Measurements from ENCODE around the gene EPHB2.

EPHB2 gene

DNA sequence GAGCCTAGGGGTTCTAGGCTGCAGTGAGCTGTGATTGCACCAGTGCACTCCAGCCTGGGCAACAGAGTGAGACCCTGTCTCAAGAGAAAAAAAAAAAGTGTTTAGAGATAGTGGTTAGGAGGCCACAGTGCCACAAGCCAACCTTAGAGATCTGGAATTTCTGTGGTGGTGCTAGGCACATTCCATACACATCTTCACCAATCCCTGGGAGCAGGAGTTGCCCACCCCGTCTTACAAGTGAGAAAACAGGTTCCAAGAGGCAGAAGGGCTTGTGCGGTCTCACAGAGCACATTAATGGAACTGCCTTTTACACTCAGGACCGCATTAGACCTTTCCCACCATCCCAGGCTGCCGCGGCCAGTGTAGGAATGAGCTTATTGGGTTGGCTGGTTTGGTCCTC, 93.2 kb downstream of the EPHB2 start:
- DNase-seq (ENCODE audit: low read depth): no peak

GRCh38 chr1:22804406-22804805, 93.8 kb downstream of the EPHB2 start:
- no peak for DNase-seq (ENCODE audit: low read depth)

- no peak for DNase-seq (ENCODE audit: low read depth)
Measured at GRCh38 chr1:22804969-22805671, 94.5 kb downstream of the EPHB2 start.

DNA sequence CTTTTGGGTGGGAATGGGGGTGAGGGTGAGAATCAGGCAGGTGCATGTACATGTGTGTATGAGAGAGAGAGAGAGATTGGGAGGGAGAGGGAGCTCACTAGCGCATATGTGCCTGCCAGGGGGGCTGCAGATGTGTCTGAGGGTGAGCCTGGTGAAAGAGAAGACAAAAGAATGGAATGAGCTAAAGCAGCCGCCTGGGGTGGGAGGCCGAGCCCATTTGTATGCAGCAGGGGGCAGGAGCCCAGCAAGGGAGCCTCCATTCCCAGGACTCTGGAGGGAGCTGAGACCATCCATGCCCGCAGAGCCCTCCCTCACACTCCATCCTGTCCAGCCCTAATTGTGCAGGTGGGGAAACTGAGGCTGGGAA, 95.0 kb downstream of the EPHB2 start:
- no peak for DNase-seq (ENCODE audit: low read depth)

GRCh38 chr1:22806584-22806983, 95.9 kb downstream of the EPHB2 start:
- no peak for DNase-seq (ENCODE audit: low read depth)

GRCh38 chr1:22807340-22807739, 96.7 kb downstream of the EPHB2 start:
- no peak for DNase-seq (ENCODE audit: low read depth)

GRCh38 chr1:22808186-22808675, 97.6 kb downstream of the EPHB2 start:
- no peak for DNase-seq (ENCODE audit: low read depth)

- DNase-seq (ENCODE audit: low read depth): no peak
Measured at GRCh38 chr1:22808676-22809483, 98.2 kb downstream of the EPHB2 start.

- no peak for DNase-seq (ENCODE audit: low read depth)
Measured at GRCh38 chr1:22809783-22810182, 99.1 kb downstream of the EPHB2 start.

- DNase-seq (ENCODE audit: low read depth): no peak
Measured at GRCh38 chr1:22810378-22810777, 99.7 kb downstream of the EPHB2 start.

- DNase-seq (ENCODE audit: low read depth): no peak
Measured at GRCh38 chr1:22812092-22812880, 101.6 kb downstream of the EPHB2 start.

GRCh38 chr1:22812993-22813790, 102.6 kb downstream of the EPHB2 start:
- DNase-seq (ENCODE audit: low read depth): no peak

GRCh38 chr1:22814176-22815042, 103.8 kb downstream of the EPHB2 start:
- DNase-seq (ENCODE audit: low read depth): no peak

GRCh38 chr1:22815043-22815365, 104.4 kb downstream of the EPHB2 start:
- no peak for DNase-seq (ENCODE audit: low read depth)

DNA sequence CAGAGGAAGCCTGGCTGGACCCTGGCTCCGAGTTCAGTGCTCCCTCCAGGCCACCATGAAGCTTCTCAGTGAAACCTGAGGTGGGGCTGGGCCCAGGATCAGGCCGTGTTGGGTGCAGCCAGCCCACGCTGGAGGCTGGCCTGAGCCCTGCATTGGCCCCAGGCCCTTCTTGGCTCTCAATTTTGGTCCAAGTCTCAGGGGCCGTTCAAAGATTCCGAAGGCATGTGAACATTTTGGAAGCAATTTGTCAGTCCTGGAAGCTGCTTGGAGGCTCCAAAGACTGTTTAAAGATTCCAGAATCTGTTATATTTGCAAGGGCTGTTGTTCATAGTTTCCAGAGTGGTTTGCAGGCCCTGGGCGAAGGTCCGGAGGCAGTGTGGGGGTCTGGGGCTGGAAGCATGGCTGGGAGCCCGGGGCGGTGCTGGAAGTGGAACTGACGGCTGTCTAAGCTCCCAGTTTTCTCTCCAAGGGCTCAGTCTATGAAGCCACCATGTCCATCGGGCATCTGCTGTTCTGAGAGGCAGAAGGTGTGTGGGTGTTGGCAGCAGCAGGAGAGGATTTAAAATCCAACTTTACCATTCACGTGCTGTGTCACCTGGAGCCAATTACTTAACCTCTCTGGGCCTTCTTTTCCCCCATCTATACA, 104.9 kb downstream of the EPHB2 start:
- no peak for DNase-seq (ENCODE audit: low read depth)

- DNase-seq (ENCODE audit: low read depth): no peak
Measured at GRCh38 chr1:22816067-22816775, 105.6 kb downstream of the EPHB2 start.

DNA sequence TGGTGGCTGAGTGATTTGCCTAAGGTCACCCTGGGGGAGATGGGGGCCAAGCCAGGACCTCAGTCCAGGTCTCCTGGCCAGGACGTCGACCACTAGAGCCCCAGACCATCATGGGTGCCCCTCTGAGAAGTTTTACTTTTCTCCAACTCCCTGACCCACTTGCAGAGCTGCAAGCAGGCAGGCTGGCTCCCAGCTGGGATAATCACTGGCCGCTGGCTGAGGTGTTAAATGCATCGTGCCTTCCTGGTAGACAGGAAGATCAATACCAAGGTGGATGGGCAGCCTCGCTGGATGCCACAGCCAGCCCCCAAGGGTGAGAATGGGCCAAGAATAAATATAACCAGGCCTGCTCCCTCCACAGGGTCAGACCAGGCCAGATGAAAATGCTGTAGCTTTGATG, 106.2 kb downstream of the EPHB2 start:
- no peak for DNase-seq (ENCODE audit: low read depth)

DNA sequence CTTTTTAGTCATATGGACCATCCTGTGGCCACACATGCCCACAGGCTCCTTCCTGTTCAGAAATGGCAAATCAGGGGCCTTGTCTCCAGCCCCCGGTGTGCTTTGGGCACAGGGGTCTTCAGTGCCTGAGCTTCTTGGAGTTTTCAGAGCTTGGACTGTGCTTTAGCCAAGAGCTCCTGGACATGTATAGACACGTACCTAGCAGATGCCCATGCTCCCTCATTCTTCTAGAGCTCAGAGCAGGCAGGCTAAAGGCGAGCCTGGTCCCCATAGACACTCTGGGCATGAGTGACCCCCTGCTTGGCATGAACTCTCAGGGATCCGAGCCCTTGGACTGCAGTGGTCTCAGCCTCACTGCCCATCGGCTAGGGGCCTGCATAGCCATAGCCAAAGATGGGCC, 106.8 kb downstream of the EPHB2 start:
- no peak for DNase-seq (ENCODE audit: low read depth)

GRCh38 chr1:22818061-22818770, 107.6 kb downstream of the EPHB2 start:
- no peak for DNase-seq (ENCODE audit: low read depth)
